Mucosa of stomach (tissue), 1 donor: Measurements from ENCODE around the gene DLG2.

Experiments used
- H3K27me3 ChIP-seq: one replicate; pipeline ENCODE4 v1.7.0; 2013; ENCODE audit warnings: mild to moderate bottlenecking, low read length; ENCODE audit not compliant: control insufficient read depth, insufficient read depth
- H3K36me3 ChIP-seq: one replicate; pipeline ENCODE4 v1.7.0; 2013; ENCODE audit warnings: low read length; ENCODE audit not compliant: control insufficient read depth, insufficient read depth
- H3K4me1 ChIP-seq: one replicate; pipeline ENCODE4 v1.7.0; 2013; ENCODE audit warnings: mild to moderate bottlenecking, low read length; ENCODE audit not compliant: control insufficient read depth, insufficient read depth
- H3K4me3 ChIP-seq: one replicate; pipeline ENCODE4 v1.7.0; 2013; ENCODE audit warnings: low read length
- H3K9ac ChIP-seq: one replicate; pipeline ENCODE4 v1.7.0; 2013; ENCODE audit warnings: mild to moderate bottlenecking, low read length, moderate library complexity
- H3K9me3 ChIP-seq: one replicate; pipeline ENCODE4 v1.7.0; 2013; ENCODE audit warnings: mild to moderate bottlenecking, low read length, moderate library complexity; ENCODE audit not compliant: control insufficient read depth
- donor health status: Pancreatic carcinoma.

Gene DLG2

DNA sequence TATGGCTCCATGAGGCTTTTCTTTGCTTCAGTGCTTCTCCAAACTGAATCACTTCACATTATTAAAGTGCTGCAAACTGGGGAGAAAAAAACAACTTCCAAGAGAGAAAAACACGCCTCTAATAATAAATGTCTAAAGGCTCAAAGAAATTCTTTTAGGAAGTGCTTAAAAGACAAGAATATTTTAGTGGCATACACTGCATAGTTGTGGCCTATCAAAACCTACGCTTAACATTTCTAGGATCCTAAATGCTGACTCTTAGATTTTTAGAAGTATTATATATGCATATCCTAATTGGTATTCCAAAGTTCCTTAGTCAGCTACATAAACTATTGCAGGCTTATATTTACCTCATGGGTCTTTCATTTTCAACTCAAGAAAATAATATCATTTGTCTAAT is 1462.0 kb downstream of the DLG2 start:
- no peak overlapping the region for H3K9ac ChIP-seq
- no peaks in the 10 kb centered on the region for H3K27me3 ChIP-seq
- H3K9me3 ChIP-seq: no peaks in the 10 kb centered on the region
- H3K36me3 ChIP-seq: no peaks in the 10 kb centered on the region
- H3K4me1 ChIP-seq: no peaks in the 10 kb centered on the region
- H3K4me3 ChIP-seq: no peak overlapping the region

DNA sequence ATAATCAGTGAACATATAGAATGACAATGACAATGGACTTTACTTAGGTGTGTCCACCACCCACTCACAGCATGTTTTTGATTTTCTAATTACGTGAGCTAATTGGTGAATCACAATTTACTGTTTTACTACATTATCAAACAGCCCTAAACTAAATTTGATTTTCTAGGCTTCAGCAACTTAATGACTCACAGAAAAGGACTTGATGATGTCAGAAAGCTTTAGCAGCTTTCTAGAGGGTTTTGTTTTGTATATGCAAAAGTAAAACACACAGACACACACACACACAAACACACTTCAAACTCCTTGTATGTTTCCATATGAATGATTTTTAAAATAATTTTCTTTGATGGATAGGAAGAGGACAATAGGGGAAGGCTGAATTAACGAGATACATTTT is 1462.4 kb downstream of the DLG2 start:
- Histone ChIP-seq H3K27me3 (no peaks in the 10 kb centered on the region), H3K4me1 (no peaks in the 10 kb centered on the region), H3K4me3 (no peak overlapping the region), H3K9ac (no peak overlapping the region), H3K36me3 (no peaks in the 10 kb centered on the region), H3K9me3 (no peaks in the 10 kb centered on the region)

- Histone ChIP-seq H3K9ac (no peak overlapping the region), H3K36me3 (no peaks in the 10 kb centered on the region), H3K4me1 (no peaks in the 10 kb centered on the region), H3K4me3 (no peak overlapping the region), H3K27me3 (no peaks in the 10 kb centered on the region), H3K9me3 (no peaks in the 10 kb centered on the region)
These were observed 1464.0 kb downstream of the DLG2 start for GRCh38 chr11:84163116-84163515.

GRCh38 chr11:84157639-84158038 is 1469.5 kb downstream of the DLG2 start:
- H3K27me3 ChIP-seq: no peaks in the 10 kb centered on the region
- H3K36me3 ChIP-seq: no peaks in the 10 kb centered on the region
- no peak overlapping the region for H3K4me3 ChIP-seq
- no peaks in the 10 kb centered on the region for H3K9me3 ChIP-seq
- no peaks in the 10 kb centered on the region for H3K4me1 ChIP-seq
- no peak overlapping the region for H3K9ac ChIP-seq

GRCh38 chr11:84146826-84147225 is 1480.3 kb downstream of the DLG2 start:
- Histone ChIP-seq H3K9ac (no peak overlapping the region), H3K9me3 (no peaks in the 10 kb centered on the region), H3K27me3 (no peaks in the 10 kb centered on the region), H3K4me3 (no peak overlapping the region), H3K4me1 (no peaks in the 10 kb centered on the region), H3K36me3 (no peaks in the 10 kb centered on the region)

DNA sequence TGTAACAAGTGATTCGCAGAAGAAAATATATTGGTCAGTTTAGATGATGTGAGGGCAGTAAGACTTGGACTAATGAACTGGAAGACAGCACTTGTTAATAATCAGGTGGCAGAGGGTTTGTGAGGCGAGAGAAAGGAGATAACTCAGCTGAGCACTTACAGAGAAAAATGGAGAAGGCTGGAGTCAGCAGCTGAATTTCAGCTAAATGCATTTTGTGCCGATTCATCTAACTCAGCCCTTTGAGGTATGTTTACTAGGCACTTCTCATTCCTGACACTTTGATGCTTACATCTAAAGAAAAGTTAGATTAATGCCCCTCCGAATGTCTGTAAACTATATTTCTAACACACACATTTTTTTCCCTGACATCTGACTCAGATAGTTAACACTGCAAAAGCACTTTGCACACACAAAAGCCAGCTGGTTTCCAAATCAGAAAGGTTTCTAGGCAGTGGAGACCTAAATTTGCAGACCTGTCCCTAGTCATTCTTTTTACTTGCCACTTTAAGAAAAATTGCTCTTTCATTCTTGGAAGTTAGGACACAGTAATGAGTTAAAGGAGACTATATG is 1481.4 kb downstream of the DLG2 start:
- no peak overlapping the region for H3K9ac ChIP-seq
- H3K36me3 ChIP-seq: no peaks in the 10 kb centered on the region
- H3K4me3 ChIP-seq: no peak overlapping the region
- no peaks in the 10 kb centered on the region for H3K27me3 ChIP-seq
- no peaks in the 10 kb centered on the region for H3K9me3 ChIP-seq
- H3K4me1 ChIP-seq: no peaks in the 10 kb centered on the region

GRCh38 chr11:84144531-84144930 is 1482.6 kb downstream of the DLG2 start:
- Histone ChIP-seq H3K9ac (no peak overlapping the region), H3K9me3 (no peaks in the 10 kb centered on the region), H3K4me1 (no peaks in the 10 kb centered on the region), H3K27me3 (no peaks in the 10 kb centered on the region), H3K4me3 (no peak overlapping the region), H3K36me3 (no peaks in the 10 kb centered on the region)

DNA sequence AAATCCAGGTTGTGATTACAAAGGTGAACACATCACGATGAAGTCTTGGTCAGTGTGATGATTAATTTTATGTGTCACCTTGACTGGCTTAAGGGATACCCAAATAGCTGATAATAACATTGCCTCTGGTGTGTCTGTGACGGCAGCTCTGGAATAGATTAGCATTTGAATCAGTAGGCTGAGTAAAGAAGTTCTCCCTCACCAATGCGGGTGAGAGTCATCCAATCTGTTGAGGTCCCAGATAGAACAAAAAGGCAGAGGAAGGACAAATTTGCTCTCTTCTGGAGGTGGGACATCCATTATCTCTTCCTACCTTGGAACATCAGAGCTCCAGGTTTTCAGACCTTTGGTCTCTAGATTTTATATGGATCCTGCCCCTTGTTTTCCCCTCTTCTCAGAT is 1484.7 kb downstream of the DLG2 start:
- no peaks in the 10 kb centered on the region for H3K4me1 ChIP-seq
- H3K9ac ChIP-seq: no peak overlapping the region
- H3K4me3 ChIP-seq: no peak overlapping the region
- no peaks in the 10 kb centered on the region for H3K9me3 ChIP-seq
- no peaks in the 10 kb centered on the region for H3K36me3 ChIP-seq
- no peaks in the 10 kb centered on the region for H3K27me3 ChIP-seq

- H3K4me3 ChIP-seq: no peak overlapping the region
- H3K4me1 ChIP-seq: no peaks in the 10 kb centered on the region
- H3K27me3 ChIP-seq: no peaks in the 10 kb centered on the region
- H3K9ac ChIP-seq: no peak overlapping the region
- H3K9me3 ChIP-seq: no peaks in the 10 kb centered on the region
- H3K36me3 ChIP-seq: no peaks in the 10 kb centered on the region
These were observed 1486.6 kb downstream of the DLG2 start for GRCh38 chr11:84140386-84141169.

- no peaks in the 10 kb centered on the region for H3K36me3 ChIP-seq
- H3K4me1 ChIP-seq: no peaks in the 10 kb centered on the region
- H3K9me3 ChIP-seq: no peaks in the 10 kb centered on the region
- H3K9ac ChIP-seq: no peak overlapping the region
- no peaks in the 10 kb centered on the region for H3K27me3 ChIP-seq
- H3K4me3 ChIP-seq: no peak overlapping the region
These were observed 1489.2 kb downstream of the DLG2 start for GRCh38 chr11:84137960-84138359.

DNA sequence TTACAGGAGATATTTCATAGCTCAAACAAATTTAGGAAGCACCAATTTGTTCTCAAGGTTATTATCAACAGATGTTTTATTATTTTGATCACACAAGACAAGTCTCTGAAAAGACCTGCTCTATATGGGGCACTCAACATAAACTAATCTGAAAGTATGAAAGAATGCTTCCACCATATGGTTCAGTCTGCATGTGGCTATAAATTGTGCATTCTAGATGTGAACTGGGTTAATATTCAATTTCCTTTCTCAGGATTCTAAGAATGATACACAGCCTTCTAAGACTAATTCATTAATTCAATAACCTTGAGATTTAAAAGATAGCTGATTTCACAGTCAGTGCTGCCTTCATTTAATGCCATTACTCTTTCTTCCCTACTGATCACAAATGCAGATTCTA is 1489.6 kb downstream of the DLG2 start:
- Histone ChIP-seq H3K4me1 (no peaks in the 10 kb centered on the region), H3K27me3 (no peaks in the 10 kb centered on the region), H3K4me3 (no peak overlapping the region), H3K9me3 (no peaks in the 10 kb centered on the region), H3K36me3 (no peaks in the 10 kb centered on the region), H3K9ac (no peak overlapping the region)

DNA sequence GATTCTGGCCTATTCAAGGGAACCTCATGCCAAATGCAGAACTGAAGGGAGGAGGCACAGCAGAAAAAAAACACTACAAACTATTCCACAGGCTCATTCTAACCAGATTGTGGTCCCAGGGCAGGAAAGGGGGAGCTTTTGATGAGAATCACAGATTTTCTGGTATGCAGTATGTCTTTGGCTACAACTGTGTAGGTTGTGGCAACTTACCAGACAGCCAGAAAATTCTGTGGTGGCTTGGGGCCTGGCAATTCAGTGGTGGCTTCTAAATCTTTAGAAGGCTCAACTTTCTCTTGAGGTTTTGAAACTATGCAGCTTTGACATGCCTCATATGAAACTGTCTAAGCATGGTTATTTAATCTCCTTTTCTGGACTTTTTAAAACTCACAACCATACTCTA is 1490.2 kb downstream of the DLG2 start:
- H3K36me3 ChIP-seq: no peaks in the 10 kb centered on the region
- H3K27me3 ChIP-seq: no peaks in the 10 kb centered on the region
- H3K4me1 ChIP-seq: no peaks in the 10 kb centered on the region
- H3K4me3 ChIP-seq: no peak overlapping the region
- no peak overlapping the region for H3K9ac ChIP-seq
- no peaks in the 10 kb centered on the region for H3K9me3 ChIP-seq
